Calu3 (cell line): ENCODE results near the gene RAB9B. TPM values are rescaled to one million over a fixed set of nuclear protein-coding genes. Genes with fewer than 3 reads are reported as not detected.

Source experiments
- BruUV-seq: library from RNA; stranded (reverse); fragments of 400-500 nt; replicated peaks from 2 replicates; lab custom pipeline; 2021; lab: Mats Ljungman, UMichigan
- CTCF ChIA-PET: fragments of 300-600 bp; sonication (Branson Sonifier 250); formaldehyde crosslinking; loops from one replicate; lab custom pipeline; 2022; ENCODE audit warnings: antibody characterized with exemption; lab: Charles Lee
- DNase-seq: peaks from one replicate; pipeline ENCODE4 v3.0.0; 2022
- H3K27ac Mint-ChIP-seq: one replicate; pipeline ENCODE4 v1.8.0; 2022; ENCODE audit warnings: mixed read lengths; ENCODE audit not compliant: unreplicated experiment
- H3K27me3 Mint-ChIP-seq: one replicate; pipeline ENCODE4 v1.8.0; 2022; ENCODE audit warnings: mixed read lengths; ENCODE audit not compliant: unreplicated experiment
- H3K36me3 Mint-ChIP-seq: one replicate; pipeline ENCODE4 v1.8.0; 2022; ENCODE audit warnings: mild to moderate bottlenecking, moderate library complexity, mixed read lengths; ENCODE audit not compliant: insufficient read depth, unreplicated experiment
- H3K4me1 Mint-ChIP-seq: one replicate; pipeline ENCODE4 v1.8.0; 2022; ENCODE audit warnings: mild to moderate bottlenecking, low read depth, mixed read lengths; ENCODE audit not compliant: unreplicated experiment
- H3K4me3 Mint-ChIP-seq: one replicate; pipeline ENCODE4 v1.8.0; 2022; ENCODE audit warnings: mild to moderate bottlenecking, low read depth, moderate library complexity, mixed read lengths; ENCODE audit not compliant: unreplicated experiment
- H3K9me3 Mint-ChIP-seq: one replicate; pipeline ENCODE4 v1.8.0; 2022; ENCODE audit warnings: low read depth, mixed read lengths; ENCODE audit not compliant: unreplicated experiment
- CTCF ChIP-seq: fragments of 200-600 bp; IDR thresholded peaks from one replicate; pipeline ENCODE4 v1.8.0; 2022; ENCODE audit warnings: antibody characterized with exemption; ENCODE audit not compliant: unreplicated experiment
- intact Hi-C: fragments of 100-400 bp; cut with micrococcal nuclease; formaldehyde crosslinking; loops from one replicate; pipeline ENCODE4 v1.10.0; 2022; ENCODE audit not compliant: unreplicated experiment
- total RNA-seq: library from RNA; stranded (reverse); gene quantifications from 2 replicates; pipeline ENCODE4 v1.2.3, GENCODE V29; 2022

The RAB9B gene
- total RNA-seq, 1 experiment from 2014 or later: 1.5 TPM

- no peaks in the 10 kb centered on the region for H3K4me1 Mint-ChIP-seq
- no peaks in the 10 kb centered on the region for H3K36me3 Mint-ChIP-seq
- H3K9me3 Mint-ChIP-seq: no peaks in the 10 kb centered on the region
- CTCF ChIA-PET: no interaction called here
- TF ChIP-seq CTCF: no peak
- BruUV-seq: no TSS peak
- no peak overlapping the region for H3K4me3 Mint-ChIP-seq
- DNase-seq: no peak
- H3K27me3 Mint-ChIP-seq: peaks cover 35% of the 10 kb centered on the region
- H3K27ac Mint-ChIP-seq: no peak overlapping the region
- intact Hi-C loops: no loop called here
Observed at GRCh38 chrX:103797691-103798090, 34.4 kb downstream of the RAB9B start.

- BruUV-seq: no TSS peak
- H3K4me1 Mint-ChIP-seq: no peaks in the 10 kb centered on the region
- H3K4me3 Mint-ChIP-seq: no peak overlapping the region
- H3K27me3 Mint-ChIP-seq: peaks cover 45% of the 10 kb centered on the region
- H3K27ac Mint-ChIP-seq: no peak overlapping the region
- no peak for TF ChIP-seq CTCF
- DNase-seq: no peak
- CTCF ChIA-PET: no interaction called here
- intact Hi-C loops: no loop called here
- H3K36me3 Mint-ChIP-seq: no peaks in the 10 kb centered on the region
- no peaks in the 10 kb centered on the region for H3K9me3 Mint-ChIP-seq
Observed at GRCh38 chrX:103794119-103794518, 37.9 kb downstream of the RAB9B start.

- CTCF ChIA-PET: interaction anchor here (0.6 kb wide), 1 partner anchor 13 kb away, joined by 3 read pairs; no protein-coding TSS in a partner anchor
- Mint-ChIP-seq H3K36me3 (no peaks in the 10 kb centered on the region), H3K27ac (no peak overlapping the region), H3K4me3 (no peak overlapping the region), H3K4me1 (no peaks in the 10 kb centered on the region), H3K27me3 (peaks cover 51% of the 10 kb centered on the region), H3K9me3 (no peaks in the 10 kb centered on the region)
- no peak for DNase-seq
- no TSS peak for BruUV-seq
- intact Hi-C loops: no loop called here
- no peak for TF ChIP-seq CTCF
Observed at GRCh38 chrX:103793545-103793940, 38.5 kb downstream of the RAB9B start.

GRCh38 chrX:103792916-103793544, 39.0 kb downstream of the RAB9B start:
- peaks cover 56% of the 10 kb centered on the region for H3K27me3 Mint-ChIP-seq
- H3K9me3 Mint-ChIP-seq: no peaks in the 10 kb centered on the region
- H3K36me3 Mint-ChIP-seq: no peaks in the 10 kb centered on the region
- no peak for TF ChIP-seq CTCF
- intact Hi-C loops: no loop called here
- DNase-seq: no peak
- no peak overlapping the region for H3K27ac Mint-ChIP-seq
- no peak overlapping the region for H3K4me3 Mint-ChIP-seq
- CTCF ChIA-PET: interaction anchor here (0.6 kb wide), 1 partner anchor 12 kb away, joined by 3 read pairs; no protein-coding TSS in a partner anchor
- BruUV-seq: no TSS peak
- no peaks in the 10 kb centered on the region for H3K4me1 Mint-ChIP-seq
